A673 (cell line): ENCODE measurements around the gene CLEC5A.

Source experiments
- CTCF ChIP-seq: fragments of 300-800, 200-600 bp; sonication (generic); conservative IDR thresholded peaks from 2 replicates; pipeline ENCODE4 v1.5.1; 2017; ENCODE audit warnings: low read depth, mild to moderate bottlenecking, antibody characterized with exemption, low read length, moderate library complexity, mixed read lengths
- EZH2 ChIP-seq: fragments of 200-600 bp; sonication (generic); IDR thresholded peaks from 2 replicates; pipeline ENCODE4 v1.6.1; 2017; ENCODE audit warnings: borderline replicate concordance, low read depth, mild to moderate bottlenecking, mixed read lengths, antibody characterized with exemption, low read length; ENCODE audit not compliant: poor library complexity, severe bottlenecking

- TF ChIP-seq EZH2 (no peak), CTCF (no peak)
These were observed 40.5 kb downstream of the CLEC5A start for GRCh38 chr7:141906285-141906684.
